Endothelial cell of umbilical vein (primary cell): ENCODE results near the gene PIGQ. TPM values are rescaled to one million over a fixed set of nuclear protein-coding genes. Genes with fewer than 3 reads are reported as not detected.

ENCODE experiments used
- BruUV-seq: library from RNA; stranded (reverse); fragments of 400-500 nt; replicated peaks from 2 replicates; lab custom pipeline; 2021; lab: Mats Ljungman, UMichigan
- CTCF ChIA-PET: fragments of 300-600, 350-600 bp; sonication (Branson Sonifier 250); formaldehyde crosslinking; loops from one replicate; lab custom pipeline; 2021; ENCODE audit warnings: antibody characterized with exemption, inconsistent platforms; lab: Charles Lee
- POLR2A ChIA-PET: fragments of 300-600, 350-600 bp; sonication (Branson Sonifier 250); formaldehyde crosslinking; loops from one replicate; lab custom pipeline; 2021; ENCODE audit warnings: antibody characterized with exemption, inconsistent platforms; lab: Charles Lee
- DNase-seq: peaks from one replicate; pipeline ENCODE4 v3.0.0-alpha.2; 2011; ENCODE audit warnings: low read depth, low spot score
- FAIRE-seq: peaks from 2 replicates; lab custom pipeline; 2011; peaks lifted over from hg19 to GRCh38; lab: Jason Lieb, UNC
- H2AFZ ChIP-seq: 2 replicates; pipeline ENCODE4 v1.6.0; 2012; ENCODE audit warnings: low read depth, low read length, control low read depth, inconsistent platforms
- H3K27ac ChIP-seq: 2 replicates; pipeline ENCODE4 v1.5.1; 2011; ENCODE audit warnings: low read depth, mild to moderate bottlenecking, control low read depth, low read length, moderate library complexity; ENCODE audit not compliant: insufficient read depth
- H3K27me3 ChIP-seq, 2 experiments: 2 replicates each; pipeline versions ENCODE4 v1.6.0 to v1.6.1; 2011; ENCODE audit warnings: low read length in 2 of 2, mixed read lengths in 1 of 2; ENCODE audit not compliant: control insufficient read depth in 2 of 2, insufficient read depth in 2 of 2
- H3K36me3 ChIP-seq, 2 experiments: 2 replicates in 1 of 2; 3 replicates in 1 of 2; pipeline ENCODE4 v1.5.1; 2011; ENCODE audit warnings: low read length in 2 of 2, mild to moderate bottlenecking in 1 of 2, moderate library complexity in 1 of 2; ENCODE audit not compliant: control insufficient read depth in 2 of 2, insufficient read depth in 2 of 2; ENCODE audit errors: extremely low read depth in 1 of 2
- H3K4me1 ChIP-seq: 3 replicates; pipeline ENCODE4 v1.5.1; 2011; ENCODE audit warnings: mild to moderate bottlenecking, low read length; ENCODE audit not compliant: control insufficient read depth, insufficient read depth; ENCODE audit errors: extremely low read depth
- H3K4me2 ChIP-seq: 2 replicates; pipeline ENCODE4 v1.6.1; 2011; ENCODE audit warnings: low read length, control low read depth, mixed read lengths; ENCODE audit not compliant: insufficient read depth
- H3K4me3 ChIP-seq, 3 experiments: fragments of 200-600 bp in 1 of 3; sonication (generic), shearing (Covaris generic) in 1 of 3; replicated peaks in 1 of 3; 2 replicates each; pipeline ENCODE4 v1.5.1; 2011 to 2016; ENCODE audit warnings: control low read depth in 3 of 3, low read length in 3 of 3, mild to moderate bottlenecking in 2 of 3, inconsistent platforms in 1 of 3, low read depth in 1 of 3, moderate library complexity in 1 of 3; ENCODE audit not compliant: insufficient read depth in 1 of 3
- H3K79me2 ChIP-seq: 2 replicates; pipeline ENCODE4 v1.6.0; 2012; ENCODE audit warnings: low read length, inconsistent platforms; ENCODE audit not compliant: control insufficient read depth, insufficient read depth
- H3K9ac ChIP-seq: replicated peaks from 2 replicates; pipeline ENCODE3; 2011; ENCODE audit warnings: low read length, control low read depth; ENCODE audit not compliant: insufficient read depth; ENCODE audit errors: extremely low read depth
- H3K9me1 ChIP-seq: replicated peaks from 3 replicates; pipeline ENCODE4 v1.6.0; 2011; ENCODE audit warnings: mild to moderate bottlenecking, low read length; ENCODE audit not compliant: control insufficient read depth, insufficient read depth; ENCODE audit errors: extremely low read depth
- H3K9me3 ChIP-seq: replicated peaks from 2 replicates; pipeline ENCODE4 v1.5.1; 2012; ENCODE audit warnings: low read length, inconsistent platforms; ENCODE audit not compliant: control insufficient read depth, insufficient read depth
- H4K20me1 ChIP-seq: replicated peaks from 2 replicates; pipeline ENCODE3; 2011; ENCODE audit warnings: mild to moderate bottlenecking, low read length; ENCODE audit not compliant: control insufficient read depth, insufficient read depth; ENCODE audit errors: extremely low read depth
- FOS ChIP-seq: IDR thresholded peaks from 2 replicates; pipeline ENCODE4 v1.6.1; 2011; ENCODE audit warnings: mild to moderate bottlenecking, low read length, moderate library complexity, borderline replicate concordance; ENCODE audit not compliant: insufficient read depth
- JUN ChIP-seq: IDR thresholded peaks from 2 replicates; pipeline ENCODE4 v1.6.1; 2011; ENCODE audit warnings: borderline replicate concordance, low read depth; ENCODE audit not compliant: insufficient read length, insufficient read depth
- POLR2AphosphoS5 ChIP-seq: IDR thresholded peaks from 2 replicates; pipeline ENCODE4 v1.6.1; 2012; ENCODE audit warnings: low read depth, mild to moderate bottlenecking, control low read depth, low read length, moderate library complexity; ENCODE audit not compliant: insufficient read depth
- dilution Hi-C: fragments of 300-500 bp; cut with MboI; formaldehyde crosslinking; loops from one replicate; pipeline ENCODE4 v1.15.0; 2019; ENCODE audit warnings: low sequenced_read_pairs; ENCODE audit not compliant: extremely low pct_ligation_motif_present
- intact Hi-C: fragments of 100-400 bp; cut with micrococcal nuclease; formaldehyde crosslinking; loops from one replicate; pipeline ENCODE4 v1.10.0; 2022
- polyA plus RNA-seq, 4 experiments: library from polyadenylated mRNA; depleted of rRNA in 3 of 4; stranded (reverse) in 3 of 4; unstranded in 1 of 4; fragments of >200 nt; gene quantifications; 2 replicates each; pipeline versions ENCODE4 v1.2.1 to v1.2.3, GENCODE V29; 2011 to 2012; ENCODE audit warnings: missing spikeins in 1 of 4
- total RNA-seq: library from RNA; stranded (reverse); gene quantifications from 2 replicates; pipeline ENCODE4 v1.2.3, GENCODE V29; 2021
- TF ChIP-seq, protein P1 (sequence below): IDR thresholded peaks from 2 replicates; pipeline ENCODE4 v1.6.1; 2011; ENCODE audit not compliant: insufficient read depth, insufficient read length

The PIGQ gene
- total and polyA plus RNA-seq, 2 donors (not counting 3 experiments of a cell fraction or from before 2014, with no cell fraction given) = 66.9 to 67.7 TPM

DNA sequence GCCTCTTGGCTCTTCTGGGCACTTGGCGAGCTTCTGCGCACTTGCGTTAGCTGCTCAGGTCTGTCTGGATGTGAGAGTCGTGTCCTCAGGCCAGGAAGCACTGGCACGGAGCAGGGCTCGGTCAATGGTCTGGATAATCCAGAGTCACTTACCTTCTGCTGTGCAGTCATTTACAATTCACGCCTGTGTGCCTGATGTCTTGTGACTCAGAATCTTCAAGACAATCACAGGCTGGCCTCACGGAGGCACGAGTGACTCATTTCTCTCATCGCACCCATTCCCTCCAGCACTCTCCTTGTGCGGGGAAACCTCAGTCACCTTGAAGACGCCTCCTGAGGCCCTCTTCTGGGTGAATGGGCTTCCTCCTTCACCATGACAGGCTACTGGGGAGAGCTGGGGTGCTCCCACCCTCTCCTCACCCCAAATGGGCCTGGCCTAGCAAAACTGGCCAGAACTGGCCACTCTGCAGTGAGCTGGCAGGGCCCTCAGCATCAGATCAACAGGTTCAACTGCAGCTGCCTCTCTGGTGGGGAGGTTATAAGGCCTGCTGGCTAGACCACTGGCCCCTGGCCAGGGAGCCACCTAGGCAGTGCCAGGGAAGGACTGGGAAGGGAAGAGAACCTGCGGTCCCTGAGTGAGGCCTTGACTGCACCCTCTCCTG, 44.1 kb upstream of the PIGQ start:
- no peaks in the 10 kb centered on the region for H3K9me1 ChIP-seq
- BruUV-seq = no TSS peak
- intact Hi-C loops (loop anchor here (2.0 to 5.0 kb wide), 2 partner anchors 42 to 129 kb away; partner anchors contain the start of genes NHLRC4, NME4 and PIGQ), dilution Hi-C loops (no loop called here)
- H3K27me3 ChIP-seq = no peaks in the 10 kb centered on the region
- H3K4me1 ChIP-seq = peaks cover 35% of the 10 kb centered on the region
- H2AFZ ChIP-seq = no peak overlapping the region
- ChIA-PET POLR2A (no interaction called here), CTCF (interaction anchor here (0.8 to 1.2 kb wide), 2 partner anchors 28 to 135 kb away, joined by 3 read pairs; no protein-coding TSS in a partner anchor)
- no peaks in the 10 kb centered on the region for H4K20me1 ChIP-seq
- H3K9me3 ChIP-seq = no peaks in the 10 kb centered on the region
- peak overlapping the region in 2 of 3 experiments; percentile 53 to 81 for H3K4me3 ChIP-seq
- H3K9ac ChIP-seq = peak overlapping the region; percentile 12
- DNase-seq (peak; percentile 71), FAIRE-seq (peak; percentile 98)
- TF ChIP-seq FOS = peak; percentile 87
- TF ChIP-seq, protein P1, sequence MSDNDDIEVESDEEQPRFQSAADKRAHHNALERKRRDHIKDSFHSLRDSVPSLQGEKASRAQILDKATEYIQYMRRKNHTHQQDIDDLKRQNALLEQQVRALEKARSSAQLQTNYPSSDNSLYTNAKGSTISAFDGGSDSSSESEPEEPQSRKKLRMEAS = peak; percentile 12
- no peak for TF ChIP-seq POLR2AphosphoS5
- peak; percentile 78 for TF ChIP-seq JUN
- H3K27ac ChIP-seq = peak overlapping the region; percentile 90
- peaks cover under 1 to 7% of the 10 kb centered on the region in 2 experiments for H3K36me3 ChIP-seq
- peak overlapping the region; percentile 73 for H3K4me2 ChIP-seq
- peaks cover 39% of the 10 kb centered on the region for H3K79me2 ChIP-seq
